Activated naive CD4-positive, alpha-beta T cell treated with anti-CD3 and anti-CD28 coated beads, Interleukin-2, amount 50 U/mL, for 72 hours (primary cell): Measurements from ENCODE around the gene NPC2. TPM values are rescaled to one million over a fixed set of nuclear protein-coding genes. Genes with fewer than 3 reads are reported as not detected.
A peak's percentile ranks its signal among the peaks of the same experiment; 100 is the strongest.
"Not testable (repeated sequence)": the region's sequence is repeated elsewhere in the genome, so short reads cannot be mapped to it uniquely, and the experiment has no call there.

Experiments used
- ATAC-seq, 2 donors: fragments of 150-1000 bp; cut with Tn5 transposase; 2 replicates each; pipeline ENCODE4 v1.10.0; 2021; ENCODE audit warnings: mild to moderate bottlenecking in 2 of 2, moderate library complexity in 2 of 2
- DNase-seq, 2 donors: peaks; one replicate each; pipeline ENCODE4 v3.0.0; 2021 to 2022; ENCODE audit warnings: low spot score in 2 of 2
- H3K27ac Mint-ChIP-seq, 2 donors: one replicate each; pipeline ENCODE4 v1.8.0; 2022; ENCODE audit warnings: mild to moderate bottlenecking in 2 of 2, mixed read lengths in 2 of 2
- H3K36me3 Mint-ChIP-seq, 2 donors: one replicate each; pipeline ENCODE4 v1.8.0; 2022; ENCODE audit warnings: mixed read lengths in 2 of 2
- H3K9me3 Mint-ChIP-seq, 2 donors: one replicate each; pipeline ENCODE4 v1.8.0; 2022; ENCODE audit warnings: mixed read lengths in 2 of 2
- total RNA-seq, 2 donors: library from RNA; stranded (reverse); gene quantifications; one replicate each; pipeline ENCODE4 v1.2.3, GENCODE V29; 2022

The NPC2 gene
- 10 to 100 TPM; 28.0 to 54.9 TPM for total RNA-seq

DNA sequence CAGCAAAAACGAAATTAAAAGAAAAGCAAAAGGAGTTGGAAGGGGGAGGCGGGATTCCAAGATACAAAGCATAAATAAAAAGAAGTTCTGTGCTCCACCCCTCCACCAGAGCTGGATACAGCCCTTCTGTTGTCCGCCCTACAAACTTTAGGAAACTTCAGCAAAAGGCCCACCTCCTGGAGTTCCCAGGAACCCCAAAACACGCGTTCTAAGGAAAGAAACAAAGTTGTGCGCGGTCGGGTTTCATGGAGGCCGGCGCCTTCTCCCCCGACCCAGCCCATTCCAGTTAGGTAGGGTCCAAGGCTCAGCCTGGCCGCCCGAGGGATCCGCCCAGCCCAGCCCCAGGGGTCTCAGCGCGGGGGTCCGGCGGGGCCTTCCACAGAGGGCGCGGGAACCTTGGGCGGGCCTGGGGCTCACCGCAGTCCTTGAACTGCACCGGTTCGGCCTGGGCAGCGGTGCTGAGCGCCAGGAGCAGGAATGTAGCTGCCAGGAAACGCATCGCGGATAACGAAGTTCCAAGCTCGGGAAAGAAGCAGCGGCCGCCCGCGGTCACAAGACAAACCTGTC is at the start of gene NPC2:
Gene NPC2 (minus strand): TSS at position 530 of the 567 bp plus-strand sequence. CDS start 31 bp downstream, at position 499.
- peaks cover 4 to 5% of the 10 kb centered on the region in 2 donors for H3K36me3 Mint-ChIP-seq
- peak within 1 kb of the TSS in 1 of 2 donors; percentile 95 for H3K27ac Mint-ChIP-seq
- ATAC-seq (peak in 1 of 2 donors; percentile 5), DNase-seq (no peak)
- no peaks in the 10 kb centered on the region for H3K9me3 Mint-ChIP-seq

DNA sequence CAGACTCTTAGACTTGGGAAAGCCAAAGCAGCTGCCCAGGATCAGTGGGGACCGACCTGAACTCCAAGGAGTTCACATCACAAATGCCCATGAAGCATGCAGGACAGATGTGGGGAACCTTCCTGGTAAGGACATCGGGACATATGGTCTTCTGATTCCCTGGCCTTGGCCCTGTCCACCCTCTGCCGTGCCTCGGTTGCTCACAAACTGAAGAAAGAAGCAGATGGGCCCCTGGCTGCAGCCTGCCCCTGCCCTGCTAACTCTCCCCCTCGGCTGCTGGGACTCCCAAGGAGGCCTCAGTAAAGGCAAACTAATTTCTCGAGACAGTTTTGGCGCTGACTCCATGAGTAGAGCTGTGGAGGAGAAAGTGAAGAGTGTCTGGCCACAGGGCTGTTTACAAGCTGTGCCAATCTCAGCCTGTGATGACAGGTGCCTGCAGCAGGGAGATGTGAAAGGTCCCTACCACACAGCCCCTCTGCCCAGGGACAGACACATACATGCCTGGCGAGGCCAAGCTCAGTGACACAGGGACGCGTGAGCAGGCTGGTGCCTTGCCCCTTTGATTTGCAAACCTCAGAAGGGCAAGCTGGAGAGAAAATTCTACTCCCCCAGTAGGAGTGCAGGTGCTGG is 49.1 kb upstream of the NPC2 start:
- Mint-ChIP-seq H3K27ac (no peak overlapping the region), H3K36me3 (no peaks in the 10 kb centered on the region), H3K9me3 (no peaks in the 10 kb centered on the region)
- DNase-seq (no peak), ATAC-seq (no peak)

DNA sequence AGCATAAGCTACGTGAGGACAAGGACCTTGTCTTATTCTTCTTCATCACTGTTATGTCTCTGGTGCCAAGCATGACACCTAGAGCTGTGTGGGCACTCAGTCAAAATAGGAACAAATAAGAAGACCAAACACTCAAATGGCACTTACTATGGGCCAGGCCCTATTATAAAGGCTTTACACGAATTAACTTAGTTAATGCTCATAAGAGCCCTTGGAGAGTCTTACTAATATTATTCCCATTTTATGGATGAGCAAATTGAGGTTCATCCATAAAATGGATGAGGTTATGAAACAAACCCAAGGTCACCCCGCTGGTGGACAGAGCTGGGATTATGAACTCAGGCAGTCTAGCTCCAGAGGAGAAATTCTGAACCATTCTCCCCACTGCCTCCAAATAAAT is 48.1 kb upstream of the NPC2 start:
- no peaks in the 10 kb centered on the region for H3K36me3 Mint-ChIP-seq
- no peak for ATAC-seq
- no peak for DNase-seq
- H3K27ac Mint-ChIP-seq, result no peak overlapping the region
- no peaks in the 10 kb centered on the region for H3K9me3 Mint-ChIP-seq

DNA sequence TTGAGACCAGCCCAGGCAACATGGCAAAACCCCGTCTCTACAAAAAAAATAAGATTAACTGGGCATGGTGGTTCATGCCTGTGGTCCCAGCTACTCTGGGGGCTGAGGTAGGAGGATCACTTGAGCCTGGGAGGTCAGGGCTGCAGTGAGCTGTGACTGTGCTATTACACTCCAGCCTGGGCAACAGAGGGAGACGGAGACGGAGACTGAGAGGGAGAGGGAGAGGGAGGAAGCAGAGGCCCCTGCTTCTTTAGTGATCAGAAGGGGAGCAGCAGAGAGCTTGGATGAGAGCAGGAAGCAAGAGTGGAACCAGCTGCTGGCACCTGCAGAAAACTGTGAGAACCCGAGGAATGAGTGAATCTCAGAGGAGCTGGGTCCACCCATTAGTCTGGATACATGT is 46.4 kb upstream of the NPC2 start:
- H3K27ac Mint-ChIP-seq, result no peak overlapping the region
- H3K9me3 Mint-ChIP-seq, result no peaks in the 10 kb centered on the region
- DNase-seq (no peak), ATAC-seq (no peak)
- no peaks in the 10 kb centered on the region for H3K36me3 Mint-ChIP-seq

DNA sequence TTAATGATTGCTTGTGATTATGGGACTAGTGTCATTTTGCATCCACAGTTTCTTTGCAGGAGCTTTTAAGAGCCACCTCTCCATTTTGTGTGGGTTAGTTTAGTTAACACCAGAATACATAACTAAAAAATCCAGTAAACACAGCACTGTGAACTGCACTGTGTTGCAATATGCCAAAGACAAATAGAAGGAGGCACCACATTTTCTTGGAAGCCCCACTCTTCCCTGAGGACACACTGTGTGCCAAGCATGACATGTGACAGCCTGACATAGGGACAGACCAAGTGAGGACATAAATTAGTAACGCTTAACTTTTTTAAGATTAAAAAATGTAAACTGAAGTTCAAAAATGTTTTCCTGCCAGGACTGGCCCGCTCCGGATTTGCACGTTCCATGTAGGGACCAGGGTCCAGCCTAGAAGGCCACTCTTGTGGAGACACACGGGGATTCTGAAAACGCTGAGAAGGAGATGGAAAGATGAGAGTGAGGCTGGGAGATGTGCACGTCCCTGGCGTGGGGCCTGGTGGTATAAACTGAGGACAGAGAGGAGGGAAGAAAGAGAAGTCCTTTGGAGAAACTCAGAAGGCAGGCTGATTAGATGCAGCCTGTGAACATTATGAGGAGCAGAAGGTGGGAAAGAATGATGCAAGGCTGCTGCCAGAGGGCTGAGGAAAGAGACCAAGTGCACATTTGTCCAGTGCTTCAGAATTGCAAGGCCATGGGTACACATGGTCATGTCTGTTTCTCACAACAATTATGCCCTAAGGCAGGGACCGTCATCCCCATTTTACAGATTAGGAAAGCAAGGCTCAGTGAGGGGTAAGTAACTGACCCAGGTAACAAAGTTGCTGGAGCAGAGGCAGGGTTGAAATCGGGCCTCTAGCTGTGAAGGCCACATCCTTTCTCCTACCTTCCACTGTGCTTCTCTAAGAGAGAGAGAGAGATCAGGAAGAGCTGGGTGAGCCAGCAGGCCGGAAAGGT is 45.6 kb upstream of the NPC2 start:
- DNase-seq, result no peak
- Mint-ChIP-seq H3K27ac (peak overlapping the region in 1 of 2 donors; percentile 32), H3K36me3 (no peaks in the 10 kb centered on the region), H3K9me3 (no peaks in the 10 kb centered on the region)
- ATAC-seq, result no peak

DNA sequence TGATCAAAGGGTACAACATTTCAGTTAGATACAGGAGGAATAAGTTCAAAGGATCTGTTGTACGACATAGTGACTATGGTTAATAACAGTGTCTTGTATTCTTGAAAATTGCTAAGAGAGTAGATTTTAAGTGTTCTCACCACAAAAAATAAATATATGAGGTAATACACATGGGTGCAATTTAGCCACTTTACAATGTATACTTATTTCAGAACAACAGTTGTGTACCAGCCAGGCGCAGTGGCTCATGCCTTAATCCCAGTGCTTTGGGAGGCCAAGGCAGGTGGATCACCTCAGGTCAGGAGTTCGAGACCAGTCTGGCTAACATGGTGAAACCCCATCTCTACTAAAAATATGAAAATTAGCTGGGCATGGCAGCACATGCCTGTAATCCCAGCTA is 43.2 kb upstream of the NPC2 start:
- DNase-seq, H3K36me3 Mint-ChIP-seq, H3K27ac Mint-ChIP-seq, ATAC-seq, H3K9me3 Mint-ChIP-seq: not testable (repeated sequence)

DNA sequence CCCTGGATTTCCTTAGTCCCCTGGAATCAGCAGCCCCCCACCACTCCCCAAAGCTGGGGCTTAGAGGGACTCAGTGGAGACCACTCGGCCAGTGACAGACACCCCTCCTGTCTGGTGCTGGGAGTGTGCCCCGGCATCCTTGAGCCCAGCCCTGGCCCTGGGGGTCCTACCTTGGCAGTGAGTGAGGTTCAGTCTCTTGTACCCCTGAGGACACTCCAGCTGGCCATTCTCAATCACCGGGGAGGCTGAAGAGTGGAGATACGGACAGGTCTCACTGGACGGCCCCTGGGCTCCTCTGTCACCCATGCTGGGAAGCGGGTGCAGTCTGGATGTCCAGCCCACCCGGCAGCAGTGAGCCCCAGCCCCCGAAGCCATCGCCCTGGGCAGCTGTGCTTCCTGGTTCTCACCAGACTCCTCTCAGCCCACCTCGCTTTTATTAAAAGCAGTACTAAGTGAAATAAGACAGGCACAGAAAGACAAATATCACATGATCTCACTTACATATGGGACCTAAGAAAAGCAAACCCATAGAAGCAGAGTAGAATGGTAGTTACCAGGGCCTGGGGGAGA is 42.7 kb upstream of the NPC2 start:
- ATAC-seq, result no peak
- H3K36me3 Mint-ChIP-seq, result no peaks in the 10 kb centered on the region
- no peaks in the 10 kb centered on the region for H3K9me3 Mint-ChIP-seq
- no peak overlapping the region for H3K27ac Mint-ChIP-seq
- DNase-seq, result no peak

DNA sequence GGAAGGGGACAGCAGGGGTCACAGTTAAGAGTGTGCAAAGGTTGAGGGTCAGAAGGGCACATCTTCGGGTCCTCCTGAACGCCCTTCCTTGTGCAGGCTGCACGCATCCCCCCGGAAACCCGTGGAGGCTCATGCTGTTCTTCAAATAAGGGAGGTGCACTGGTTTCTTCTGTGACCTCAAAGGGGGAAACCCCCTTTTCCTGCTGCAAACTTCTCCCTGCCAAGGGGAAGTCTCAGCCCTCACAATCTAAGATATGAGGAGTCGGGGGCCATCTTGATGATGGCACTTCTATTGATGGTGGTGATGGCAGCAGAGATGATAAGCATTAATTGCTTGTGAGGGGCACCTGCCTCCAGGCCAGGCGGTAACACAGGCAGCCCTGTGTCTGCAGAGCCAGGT is 40.5 kb upstream of the NPC2 start:
- peak in 1 of 2 donors; percentile 40 for ATAC-seq
- Mint-ChIP-seq H3K36me3 (no peaks in the 10 kb centered on the region), H3K27ac (no peak overlapping the region), H3K9me3 (no peaks in the 10 kb centered on the region)
- no peak for DNase-seq

DNA sequence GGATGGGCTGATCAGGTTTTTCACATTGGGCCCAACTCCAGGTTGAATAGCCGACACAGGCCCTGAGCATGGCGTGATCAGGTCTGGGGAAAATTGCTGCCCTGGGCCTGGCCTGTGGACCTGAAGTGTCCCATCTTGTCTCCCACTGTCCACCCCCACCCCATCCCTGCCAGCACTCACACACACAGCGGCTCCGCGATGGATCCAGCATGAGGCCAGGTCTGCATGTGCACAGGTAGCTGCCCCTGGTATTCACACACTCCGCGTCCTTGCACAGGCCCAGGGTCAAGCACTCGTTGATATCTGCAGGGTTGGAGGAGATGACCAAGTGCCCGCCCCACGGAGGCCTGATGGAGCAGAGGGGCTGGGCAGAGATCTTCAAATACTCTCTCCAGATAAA is 39.1 kb upstream of the NPC2 start:
- H3K36me3 Mint-ChIP-seq, result no peaks in the 10 kb centered on the region
- no peak overlapping the region for H3K27ac Mint-ChIP-seq
- no peak for DNase-seq

DNA sequence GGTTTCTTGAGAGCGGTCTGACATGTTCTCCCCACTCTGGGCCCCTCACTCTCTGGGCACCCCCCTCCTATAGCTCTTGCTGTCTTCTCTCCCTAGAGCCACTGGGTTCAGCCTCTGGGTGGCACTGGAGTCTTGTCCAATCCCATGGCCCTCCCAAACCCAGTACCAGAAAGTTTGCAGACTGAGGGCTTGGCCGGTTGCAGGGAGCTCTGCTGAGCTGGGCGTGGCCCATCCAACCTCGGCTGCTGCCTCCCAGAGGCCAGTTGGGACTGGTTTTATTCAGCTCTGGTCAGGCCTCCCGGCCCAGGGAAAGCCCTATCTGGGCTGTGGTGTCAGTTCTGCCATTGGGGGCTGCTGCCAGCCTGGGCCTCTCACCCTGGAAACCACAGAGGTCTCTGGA is 38.4 kb upstream of the NPC2 start:
- DNase-seq, result no peak

More for the DNA sequence above, 39.1 kb upstream of the NPC2 start:
- no peaks in the 10 kb centered on the region for H3K9me3 Mint-ChIP-seq
- no peak for ATAC-seq

DNA sequence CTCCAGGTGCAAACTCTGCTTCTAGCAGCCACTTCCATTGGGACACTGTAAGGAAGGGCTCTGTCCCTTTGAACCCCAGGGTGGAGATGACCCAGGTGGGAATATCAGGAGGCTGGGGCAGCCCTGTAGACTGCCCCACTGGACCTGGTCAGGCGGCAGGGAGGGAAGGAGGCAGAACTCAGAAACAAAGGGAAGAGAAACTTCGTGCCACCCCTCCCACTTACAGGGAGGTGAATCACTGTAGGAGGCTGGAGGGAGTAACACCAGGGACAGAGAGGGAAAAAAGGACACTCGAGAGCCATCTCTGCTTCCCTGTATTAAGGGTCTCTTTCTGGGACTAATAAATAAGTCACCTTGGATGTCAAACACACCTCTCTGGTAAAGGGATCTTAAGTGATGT is 37.9 kb upstream of the NPC2 start:
- ATAC-seq, result no peak
- peak overlapping the region in 1 of 2 donors; percentile 65 for H3K27ac Mint-ChIP-seq

More for the DNA sequence above, 38.4 kb upstream of the NPC2 start:
- no peaks in the 10 kb centered on the region for H3K9me3 Mint-ChIP-seq
- H3K36me3 Mint-ChIP-seq, result no peaks in the 10 kb centered on the region
- no peak overlapping the region for H3K27ac Mint-ChIP-seq
- peak; percentile 32 to 37 for ATAC-seq

DNA sequence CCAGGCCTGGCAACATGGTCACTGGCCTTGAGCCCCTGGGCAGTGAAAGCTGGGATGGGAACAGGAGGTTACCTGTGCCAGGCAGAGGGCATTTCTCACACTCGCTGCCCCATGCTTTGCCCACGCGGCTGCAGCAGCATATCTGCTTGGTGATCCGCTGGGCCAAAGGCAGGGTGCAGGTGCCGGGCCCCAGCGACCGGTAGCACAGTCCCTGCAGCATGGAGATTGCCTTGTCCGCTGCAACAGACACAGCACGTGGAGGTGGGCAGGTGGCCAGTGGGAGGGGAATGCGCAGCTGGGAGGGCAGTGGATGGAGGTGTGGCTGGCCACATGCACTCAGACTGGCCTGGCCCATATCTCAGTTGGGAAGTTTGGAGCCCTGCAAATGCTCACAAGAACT is 35.8 kb upstream of the NPC2 start:
- ATAC-seq, result no peak
- Mint-ChIP-seq H3K27ac (no peak overlapping the region), H3K9me3 (no peaks in the 10 kb centered on the region), H3K36me3 (no peaks in the 10 kb centered on the region)
- no peak for DNase-seq

More for the DNA sequence above, 37.9 kb upstream of the NPC2 start:
- Mint-ChIP-seq H3K36me3 (no peaks in the 10 kb centered on the region), H3K9me3 (no peaks in the 10 kb centered on the region)
- no peak for DNase-seq

DNA sequence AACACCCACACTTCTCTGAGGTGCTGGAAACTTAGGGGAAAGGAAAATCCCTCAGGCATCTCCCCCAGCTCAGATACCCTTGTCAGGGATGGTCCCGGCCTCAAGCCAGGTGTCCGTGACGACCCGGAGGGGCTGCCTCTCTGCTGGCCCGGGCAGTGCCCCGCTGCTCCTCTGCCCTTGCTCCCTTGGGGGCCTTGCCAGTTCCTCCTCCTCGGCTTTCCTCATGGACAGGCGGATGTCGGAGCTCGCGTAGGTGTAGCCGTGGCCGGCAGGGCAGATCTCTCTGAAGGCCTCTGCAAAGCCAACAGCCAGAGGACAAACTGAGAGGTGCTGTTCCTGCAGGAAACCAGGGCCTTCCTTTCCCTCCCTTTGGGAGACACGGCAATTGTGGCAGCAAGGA is 35.3 kb upstream of the NPC2 start:
- DNase-seq, result no peak
- ATAC-seq, result no peak
- Mint-ChIP-seq H3K36me3 (no peaks in the 10 kb centered on the region), H3K9me3 (no peaks in the 10 kb centered on the region), H3K27ac (no peak overlapping the region)

DNA sequence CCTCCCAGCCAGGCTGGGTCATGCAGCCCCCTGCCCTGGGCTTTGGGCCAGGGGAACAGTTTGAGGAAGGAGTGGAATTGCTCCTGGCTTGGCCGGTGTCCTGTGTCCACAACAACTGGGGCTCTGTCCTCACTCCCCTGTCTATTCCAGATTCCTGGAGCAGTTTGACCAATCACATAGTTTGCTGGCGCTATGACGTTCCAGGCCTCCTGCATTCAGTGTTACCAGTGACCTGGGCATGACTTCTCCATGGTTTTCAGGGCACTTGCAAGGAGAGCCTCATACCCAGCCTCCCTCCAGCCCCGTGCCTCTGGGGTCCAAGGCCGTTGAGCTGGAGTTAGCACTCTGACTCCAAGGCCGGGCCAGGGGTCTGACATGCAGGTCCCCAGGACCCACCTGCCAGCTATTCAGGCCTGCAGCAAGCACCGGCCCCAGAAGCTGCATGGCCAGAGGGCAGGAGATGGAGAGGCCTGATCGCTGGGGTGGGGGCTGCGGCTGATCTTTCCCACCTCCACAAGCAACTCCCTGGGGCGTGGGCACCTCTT is 34.7 kb upstream of the NPC2 start:
- DNase-seq (no peak), ATAC-seq (no peak)
- no peak overlapping the region for H3K27ac Mint-ChIP-seq
- H3K9me3 Mint-ChIP-seq, result no peaks in the 10 kb centered on the region
- no peaks in the 10 kb centered on the region for H3K36me3 Mint-ChIP-seq

DNA sequence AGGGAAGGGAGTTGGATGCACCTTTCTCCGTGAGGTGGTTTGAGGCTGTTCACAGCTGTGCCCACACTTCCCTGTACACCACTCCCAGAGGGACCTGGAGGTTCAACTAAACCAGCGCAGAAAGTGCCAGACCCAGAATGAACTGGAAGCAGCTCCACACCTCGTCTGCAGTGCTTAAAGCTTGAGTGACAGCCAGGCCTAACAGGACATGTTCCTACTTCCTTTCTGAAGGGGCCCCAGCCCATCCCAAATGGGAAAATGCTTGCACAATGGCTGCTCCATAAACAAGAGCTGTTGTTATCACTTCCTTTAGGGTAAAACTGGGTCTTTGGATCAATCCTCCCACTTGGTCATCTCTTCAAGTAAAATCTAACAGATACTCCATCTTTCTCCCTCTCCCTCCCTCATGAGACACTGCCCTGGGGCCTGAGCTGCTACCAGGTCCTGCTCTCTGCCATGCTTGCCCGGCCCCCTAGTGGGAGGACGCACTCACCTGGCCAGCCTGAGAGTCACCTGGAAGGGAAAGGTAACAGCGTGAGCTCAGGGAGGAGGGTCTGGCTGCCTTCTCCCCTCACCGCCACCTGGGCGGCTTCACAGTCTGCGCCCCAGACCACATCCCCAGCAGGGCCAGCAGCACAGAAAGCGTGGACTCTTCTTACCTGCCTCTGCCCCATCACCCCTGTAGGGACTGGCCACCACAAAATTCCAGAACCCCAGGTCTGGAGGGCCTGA is 33.9 kb upstream of the NPC2 start:
- no peaks in the 10 kb centered on the region for H3K36me3 Mint-ChIP-seq
- no peak overlapping the region for H3K27ac Mint-ChIP-seq
- ATAC-seq (no peak), DNase-seq (no peak)
- H3K9me3 Mint-ChIP-seq, result no peaks in the 10 kb centered on the region

DNA sequence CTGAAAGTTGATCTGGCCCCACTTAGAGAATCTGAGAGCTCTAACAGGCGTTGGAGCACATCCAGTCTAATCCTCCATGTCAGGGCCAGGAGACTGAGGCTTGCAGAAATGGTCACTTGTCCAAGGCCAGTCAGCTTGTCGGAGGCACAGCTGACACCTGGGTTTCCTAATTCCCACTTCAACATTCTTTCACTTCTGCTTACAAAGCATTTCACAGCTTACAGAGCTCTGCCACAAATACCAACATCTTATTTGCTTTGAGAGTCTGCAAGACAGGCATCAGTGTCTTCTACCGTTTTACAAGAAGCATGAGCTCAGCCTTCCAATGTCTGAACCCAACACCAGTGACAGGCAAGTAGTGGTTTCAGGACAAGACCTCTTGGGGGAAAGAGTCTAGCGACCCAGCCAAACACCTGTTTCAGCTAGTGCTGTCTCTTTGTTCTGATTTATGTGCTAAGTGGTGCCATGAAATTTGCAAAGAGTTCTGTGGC is 32.3 kb upstream of the NPC2 start:
- Mint-ChIP-seq H3K27ac (no peak overlapping the region), H3K9me3 (no peaks in the 10 kb centered on the region), H3K36me3 (no peaks in the 10 kb centered on the region)
- ATAC-seq (no peak), DNase-seq (no peak)
